ENCODE data around the gene THEM5.
"Not testable (repeated sequence)": the region's sequence is repeated elsewhere in the genome, so short reads cannot be mapped to it uniquely, and the experiment has no call there.

Gene THEM5

DNA sequence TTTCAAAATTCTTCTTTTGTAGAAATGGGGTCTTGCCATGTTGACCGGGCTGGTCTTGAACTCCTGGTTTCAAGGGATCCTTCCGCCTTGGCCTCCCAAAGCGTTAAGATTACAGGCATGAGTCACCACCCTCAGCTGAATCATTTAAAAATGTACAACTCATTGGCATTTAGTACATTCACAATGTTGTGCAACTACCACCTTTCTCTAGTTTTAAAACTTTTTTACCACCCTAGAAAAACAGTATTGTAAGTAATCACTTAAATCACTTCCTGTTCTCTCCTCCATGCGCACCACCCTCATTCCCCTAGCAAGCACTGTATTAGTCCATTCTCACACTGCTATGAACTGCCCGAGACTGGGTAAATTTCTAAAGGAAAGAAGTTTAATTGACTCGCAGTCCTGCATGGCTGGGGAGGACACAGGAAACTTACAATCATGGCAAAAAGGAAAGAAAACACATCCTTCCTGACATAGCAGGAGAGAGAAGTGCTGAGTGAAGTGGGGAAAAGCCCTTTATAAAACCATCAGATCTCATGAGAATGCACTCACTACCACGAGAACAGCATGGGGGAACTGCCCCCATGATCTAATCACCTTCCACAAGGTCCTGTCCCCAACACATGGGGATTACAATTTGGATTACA lies 14.4 kb upstream of the THEM5 start:
- DNase-seq (ENCODE audit: low read depth), result no peak

DNA sequence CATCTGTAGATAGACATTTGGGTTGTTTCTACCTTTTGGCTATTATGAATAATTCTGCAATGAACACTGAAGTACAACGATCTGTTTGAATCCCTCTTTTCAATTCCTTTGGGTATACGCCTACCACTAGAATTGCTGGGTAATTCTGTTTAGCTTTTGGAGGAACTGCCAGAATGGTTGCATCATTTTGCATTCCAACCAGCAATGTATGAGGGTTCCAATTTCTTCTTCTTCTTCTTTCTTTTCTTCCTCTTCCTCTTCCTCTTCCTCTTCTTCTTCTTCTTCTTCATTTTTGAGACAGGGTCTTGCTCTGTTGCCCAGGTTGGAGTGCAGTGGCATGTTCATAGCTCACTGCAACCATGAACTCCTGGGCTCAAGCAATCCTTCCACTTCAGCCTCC lies 13.8 kb upstream of the THEM5 start:
- DNase-seq (ENCODE audit: low read depth), result no peak

DNA sequence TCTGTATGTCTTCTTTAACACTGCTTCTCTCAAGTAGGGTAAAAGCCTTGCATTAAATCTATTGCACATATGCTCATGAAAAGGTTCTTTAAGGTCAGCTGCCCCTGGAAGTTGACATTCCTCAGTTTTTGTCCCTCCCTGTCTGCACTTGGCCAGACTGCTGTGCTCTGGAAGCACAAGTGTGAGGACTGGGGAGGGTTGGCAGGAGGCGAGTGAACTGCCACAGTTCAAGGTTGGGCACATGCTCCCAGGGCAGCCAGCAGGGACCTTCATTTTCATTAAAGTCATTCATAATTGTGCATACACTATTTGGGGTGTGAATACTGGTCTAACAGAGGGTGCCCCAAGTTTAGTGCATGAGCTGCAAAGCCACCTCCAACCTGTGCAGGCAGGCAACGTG lies 10.9 kb upstream of the THEM5 start:
- DNase-seq (ENCODE audit: low read depth), result no peak

DNA sequence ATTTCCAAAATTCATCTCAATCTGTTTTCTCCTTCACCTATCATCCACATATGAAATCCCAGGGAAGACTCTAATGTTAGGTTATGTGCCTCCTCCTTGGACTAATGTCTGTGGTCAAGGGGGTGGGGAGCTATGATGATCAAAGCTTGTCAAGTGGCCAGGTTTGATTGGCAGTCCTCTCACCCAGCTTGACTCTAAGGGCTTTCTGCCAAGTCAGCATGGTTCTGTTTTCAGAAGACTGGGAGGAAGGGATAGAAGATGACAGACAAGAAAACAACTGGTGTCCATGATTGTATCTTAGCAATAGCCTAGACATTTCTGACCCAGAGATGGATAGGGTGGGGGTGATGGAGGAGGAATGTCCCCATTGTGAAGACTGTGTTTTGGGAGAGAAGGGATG lies 9.1 kb upstream of the THEM5 start:
- no peak for DNase-seq (ENCODE audit: low read depth)

DNA sequence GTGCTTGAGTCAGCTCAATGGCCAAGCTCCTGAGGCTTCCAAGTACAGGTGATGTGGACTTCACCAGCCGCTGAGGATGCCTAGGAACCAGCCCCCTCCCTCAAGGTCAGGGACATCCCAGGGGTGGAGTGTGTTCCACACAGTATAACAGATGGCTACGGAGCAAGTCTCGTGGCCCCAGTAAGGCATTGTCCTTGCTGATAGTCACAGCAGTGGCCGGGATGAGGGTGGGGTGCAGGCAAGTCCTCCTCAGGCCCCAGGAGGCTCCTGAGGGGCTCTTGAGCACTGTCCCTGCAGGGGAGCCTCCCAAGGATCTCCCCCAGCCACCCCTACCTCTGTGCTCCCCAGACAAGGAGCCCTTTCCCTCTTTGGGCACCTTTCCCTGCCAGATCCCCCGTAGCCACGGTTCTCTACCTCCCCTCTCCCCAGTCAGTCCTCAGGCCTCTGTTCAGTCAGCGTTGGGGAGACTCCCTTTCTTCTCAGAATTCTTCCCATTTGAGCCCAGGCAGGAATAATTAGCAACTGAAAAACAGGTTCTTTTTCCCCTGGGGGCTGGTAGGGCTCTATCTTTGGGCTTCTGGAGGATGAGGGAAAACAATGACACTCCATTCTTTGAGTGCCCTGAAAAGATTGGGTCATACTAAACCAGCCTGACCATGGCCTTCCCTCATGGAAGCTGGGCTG lies 7.1 kb upstream of the THEM5 start:
- no peak for DNase-seq (ENCODE audit: low read depth)

DNA sequence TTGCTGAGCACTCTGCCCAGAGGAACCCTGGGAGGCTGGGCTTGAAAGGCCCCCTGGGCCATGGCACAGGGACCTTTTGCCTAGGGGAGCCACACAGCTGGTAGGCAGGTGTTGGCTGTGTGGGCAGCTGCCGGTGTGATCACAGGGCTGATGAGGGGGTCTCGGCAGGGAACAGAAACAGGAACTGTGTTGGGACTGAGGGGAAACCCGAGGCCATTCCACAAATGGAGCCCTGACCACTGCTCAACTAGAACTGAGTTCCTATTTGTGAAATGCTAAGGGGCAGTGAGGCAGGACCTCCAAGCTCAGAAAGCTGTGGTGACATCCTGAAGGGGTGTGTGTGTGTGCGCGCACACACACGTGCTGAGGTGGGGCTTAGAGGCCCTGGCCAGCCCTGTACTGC lies 6.4 kb upstream of the THEM5 start:
- DNase-seq (ENCODE audit: low read depth), result no peak

DNA sequence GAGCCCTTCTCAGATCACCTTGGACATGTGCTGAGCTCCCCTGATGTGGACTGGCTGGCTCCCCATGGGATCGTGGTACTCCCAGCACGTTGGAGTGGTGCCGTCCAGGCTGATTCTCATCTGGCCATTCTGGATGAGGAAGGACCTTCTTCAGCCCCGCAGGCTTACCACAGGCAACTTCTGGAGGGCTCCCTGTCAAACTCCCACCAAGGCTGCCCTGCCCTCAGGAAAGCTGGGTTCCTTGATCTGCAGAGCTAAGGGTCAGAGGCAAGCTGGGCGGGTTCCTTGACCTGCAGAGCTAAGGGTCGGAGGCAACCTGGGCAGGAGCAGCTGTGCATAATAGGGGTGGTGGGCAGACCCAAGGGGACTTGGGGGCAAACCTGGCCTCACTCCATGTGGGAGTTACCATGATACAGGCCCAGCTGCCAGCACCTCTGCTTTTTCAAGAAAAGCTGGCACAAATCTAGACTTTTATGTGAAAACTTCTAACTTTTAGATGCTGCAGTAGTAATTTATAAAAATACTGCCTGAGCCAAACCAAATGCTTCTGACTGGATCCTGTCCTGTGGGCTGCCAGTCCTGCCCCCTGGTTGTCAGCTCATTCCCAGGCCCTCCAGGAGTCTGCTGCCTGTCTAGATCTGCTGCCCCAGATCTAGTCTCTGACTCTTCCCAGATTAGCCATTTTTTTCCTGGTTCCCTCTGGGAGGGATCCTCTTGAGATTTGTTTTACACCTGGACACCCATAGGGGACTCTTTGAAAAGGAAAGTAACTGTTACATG lies 5.6 kb upstream of the THEM5 start:
- DNase-seq (ENCODE audit: low read depth), result no peak

DNA sequence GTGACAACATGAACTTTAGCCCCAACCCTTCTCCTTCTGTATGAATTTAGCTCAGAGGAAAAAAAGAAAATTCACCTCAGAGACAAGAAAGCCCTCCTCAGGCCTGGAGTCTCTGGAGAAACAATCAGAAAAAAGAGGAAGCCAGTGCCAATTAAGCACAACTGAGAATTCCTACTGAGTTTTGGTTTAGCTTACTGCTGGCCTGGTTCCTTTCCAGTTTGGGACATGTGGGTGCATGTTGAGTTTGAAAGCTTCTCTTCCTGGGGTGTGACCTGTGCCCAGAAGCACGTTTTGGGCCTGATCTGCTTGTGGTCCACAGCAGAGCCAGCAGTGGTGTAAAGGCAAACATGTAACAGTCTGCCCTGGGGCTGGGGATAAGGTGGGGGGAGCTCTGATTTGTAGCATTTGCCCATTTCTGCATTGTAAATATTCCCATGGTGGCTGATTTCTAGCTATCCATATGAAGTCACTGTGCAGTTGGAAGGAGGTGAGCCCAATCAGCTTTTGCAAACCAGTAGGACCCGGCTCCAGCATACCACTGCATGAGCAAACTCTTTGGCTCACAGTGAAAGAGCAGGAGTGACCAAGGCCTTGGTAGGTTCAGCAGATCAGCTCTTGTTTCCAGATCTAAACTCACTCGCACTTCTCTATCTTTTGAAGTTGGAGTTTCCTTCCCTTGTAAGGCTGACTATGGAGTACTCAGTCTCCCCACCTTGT lies 4.7 kb upstream of the THEM5 start:
- no peak for DNase-seq (ENCODE audit: low read depth)

DNA sequence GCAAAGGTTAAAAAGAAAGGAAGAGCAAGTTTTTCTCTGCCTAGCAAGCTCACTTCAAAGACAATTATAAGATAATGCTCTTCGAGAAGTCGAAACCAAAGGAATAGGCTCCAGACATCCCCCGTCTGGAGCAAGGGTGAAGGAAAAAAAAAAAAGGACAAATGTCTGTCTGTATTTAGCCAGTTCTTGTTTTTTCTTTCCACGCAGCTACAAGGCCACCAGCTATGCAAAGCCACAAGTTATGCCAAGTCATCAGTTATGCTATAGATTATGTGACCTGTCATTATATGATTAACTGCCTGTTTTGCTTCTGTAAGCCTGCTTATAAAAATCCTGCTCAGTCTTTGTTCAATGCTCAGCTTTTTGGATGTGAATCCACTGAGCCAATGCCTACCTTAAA lies 2.4 kb upstream of the THEM5 start:
- no peak for DNase-seq (ENCODE audit: low read depth)

DNA sequence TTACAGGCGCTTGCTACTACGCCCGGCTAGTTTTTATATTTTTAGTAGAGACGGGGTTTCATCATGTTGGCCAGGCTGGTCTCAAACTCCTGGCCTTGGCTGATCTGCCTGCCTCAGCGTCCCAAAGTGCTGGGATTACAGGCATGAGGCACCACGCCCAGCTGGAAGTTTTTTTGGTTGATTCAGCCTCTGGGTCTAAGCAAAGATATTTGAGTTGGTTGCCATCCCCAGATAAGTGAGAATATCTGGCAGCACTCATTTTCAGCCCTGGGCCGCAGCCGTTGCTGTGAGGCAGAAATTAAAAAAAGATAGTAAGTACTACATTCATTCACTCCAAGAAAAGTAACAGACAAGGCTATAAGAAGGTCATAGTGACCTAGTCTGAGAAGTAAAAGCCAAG lies 2.0 kb upstream of the THEM5 start:
- not testable (repeated sequence) for DNase-seq (ENCODE audit: low read depth)

DNA sequence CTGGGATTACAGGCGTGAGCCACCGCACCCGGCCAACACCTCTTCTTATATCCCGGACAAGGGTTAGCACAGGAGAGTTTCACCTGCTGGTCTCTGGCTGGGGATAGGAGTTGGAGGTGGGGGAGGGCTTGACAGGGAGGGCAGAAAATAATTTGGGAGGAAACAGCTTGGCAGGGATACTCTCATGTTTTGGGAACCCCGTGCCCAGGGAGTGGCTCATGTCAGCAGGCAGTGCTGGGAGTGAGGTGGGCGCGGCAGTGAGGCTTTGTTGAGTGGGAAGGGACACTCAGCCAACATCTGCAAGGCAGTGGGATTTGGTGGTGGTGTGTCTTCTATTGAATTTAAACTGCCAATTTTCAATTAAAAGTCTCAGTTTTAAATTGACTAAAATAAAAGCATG lies 1.1 kb upstream of the THEM5 start:
- DNase-seq (ENCODE audit: low read depth), result no peak

DNA sequence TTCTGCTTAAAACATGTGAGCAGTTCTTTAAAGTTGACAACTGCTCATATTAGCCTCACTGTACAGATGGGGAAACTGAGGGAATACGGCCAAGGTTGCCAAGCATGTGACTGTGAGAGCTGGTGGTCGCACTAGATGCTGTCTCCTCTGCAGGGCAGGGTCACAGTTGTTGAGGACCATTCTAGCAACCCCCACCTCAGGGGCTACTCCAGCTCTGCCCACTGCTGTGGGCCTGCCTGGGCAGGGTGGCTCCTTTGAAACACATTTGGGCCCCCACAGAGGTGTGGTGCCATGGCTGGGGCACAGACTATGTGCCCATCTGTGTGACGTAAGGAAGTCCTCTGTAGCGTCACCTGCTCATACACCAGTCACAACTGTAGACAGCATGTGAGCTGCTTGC lies 779 bp downstream of the THEM5 start:
- no peak for DNase-seq (ENCODE audit: low read depth)

DNA sequence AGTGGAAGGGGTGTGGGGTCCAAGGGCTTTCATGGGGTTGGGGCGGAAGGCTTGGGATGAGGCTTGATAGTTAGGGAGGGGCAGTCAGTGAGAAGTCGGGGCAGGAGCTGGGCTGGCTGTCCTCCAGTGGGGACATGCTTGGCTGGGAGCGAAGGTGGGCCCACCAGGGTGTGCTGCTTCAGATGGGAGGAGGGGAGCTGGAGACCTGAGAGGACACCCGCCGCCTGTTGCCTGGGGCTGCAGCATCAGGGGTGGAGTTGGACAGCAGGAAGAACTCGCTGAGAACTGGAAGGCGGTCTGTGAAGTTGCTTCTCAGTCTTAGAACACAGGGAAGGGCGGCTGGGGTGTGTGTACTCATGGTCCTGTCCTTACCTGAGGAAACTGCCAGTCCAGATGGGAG lies 1.6 kb downstream of the THEM5 start:
- DNase-seq (ENCODE audit: low read depth), result no peak

DNA sequence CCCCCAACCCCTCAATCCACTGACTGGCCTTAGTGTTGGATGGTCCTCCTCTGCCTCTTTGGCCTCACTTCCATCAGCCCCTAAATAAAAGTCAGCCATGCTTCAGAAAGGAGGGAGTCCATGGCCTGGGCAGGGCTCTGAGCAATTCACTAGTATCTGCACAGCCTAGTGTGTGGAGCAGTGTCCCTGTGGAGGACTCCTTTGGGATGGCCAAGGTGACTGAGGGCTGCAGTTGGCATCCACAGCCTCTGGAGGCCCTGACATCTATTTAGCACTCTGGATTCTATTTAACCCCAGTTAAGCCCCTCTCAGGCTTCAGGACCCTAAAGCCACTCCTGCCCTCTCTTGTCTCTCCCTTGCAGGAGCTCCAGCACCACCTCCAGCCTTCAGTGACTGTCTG lies 3.6 kb downstream of the THEM5 start:
- DNase-seq (ENCODE audit: low read depth), result no peak

DNA sequence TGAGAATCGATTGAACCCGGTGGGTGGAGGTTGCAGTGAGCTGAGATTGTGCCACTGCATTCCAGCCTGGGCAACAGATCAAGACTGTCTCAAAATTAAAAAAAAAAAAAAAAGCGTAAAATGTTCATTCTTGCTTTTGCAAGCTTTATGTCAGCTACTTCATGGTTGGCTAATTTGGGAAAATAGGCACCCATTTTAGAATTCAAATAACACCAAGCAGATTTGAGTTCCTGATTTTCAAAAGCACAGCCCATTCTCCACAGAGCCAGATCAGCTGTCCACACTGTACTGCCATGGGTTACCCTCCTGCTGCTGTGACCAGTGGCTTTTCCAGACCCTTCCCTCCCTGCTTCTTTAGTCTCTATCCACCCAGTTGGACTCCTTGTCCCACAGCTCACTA lies 4.4 kb downstream of the THEM5 start:
- no peak for DNase-seq (ENCODE audit: low read depth)

DNA sequence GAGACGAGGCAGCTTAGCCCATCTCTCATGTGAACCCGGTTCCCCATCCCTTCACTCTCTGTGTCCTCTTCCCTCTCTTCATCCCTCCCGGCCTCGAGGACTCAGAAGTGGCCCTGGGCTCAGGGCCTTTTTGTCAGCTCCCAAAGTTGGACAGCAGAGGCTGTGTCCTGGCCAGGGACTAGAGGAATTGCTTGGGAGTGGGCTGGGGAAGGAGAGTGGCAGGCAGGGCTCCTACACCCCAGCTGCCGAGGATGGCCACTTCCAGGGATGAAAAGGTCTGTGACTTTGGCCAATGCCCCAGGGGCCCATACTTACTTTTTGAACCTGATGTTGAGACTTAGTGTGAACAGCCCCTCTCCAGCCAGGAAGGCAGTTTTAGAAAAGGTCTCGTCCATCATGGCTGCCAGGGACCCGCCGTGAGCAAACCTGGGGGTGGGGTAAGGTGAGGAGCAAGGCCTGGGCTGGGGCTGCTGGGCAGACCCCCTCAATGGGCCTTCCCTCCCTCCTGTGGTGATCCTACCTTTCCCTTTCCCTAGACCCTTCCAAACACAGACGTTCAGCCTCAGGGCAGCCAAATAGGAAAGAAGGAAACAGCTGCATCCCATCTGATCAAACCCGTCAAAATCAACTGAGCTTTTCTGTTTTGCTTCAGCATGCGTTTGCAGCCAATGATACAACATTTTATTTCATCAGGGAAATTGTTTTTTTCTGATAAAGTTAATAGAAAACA lies 5.5 kb downstream of the THEM5 start:
- DNase-seq (ENCODE audit: low read depth), result no peak

DNA sequence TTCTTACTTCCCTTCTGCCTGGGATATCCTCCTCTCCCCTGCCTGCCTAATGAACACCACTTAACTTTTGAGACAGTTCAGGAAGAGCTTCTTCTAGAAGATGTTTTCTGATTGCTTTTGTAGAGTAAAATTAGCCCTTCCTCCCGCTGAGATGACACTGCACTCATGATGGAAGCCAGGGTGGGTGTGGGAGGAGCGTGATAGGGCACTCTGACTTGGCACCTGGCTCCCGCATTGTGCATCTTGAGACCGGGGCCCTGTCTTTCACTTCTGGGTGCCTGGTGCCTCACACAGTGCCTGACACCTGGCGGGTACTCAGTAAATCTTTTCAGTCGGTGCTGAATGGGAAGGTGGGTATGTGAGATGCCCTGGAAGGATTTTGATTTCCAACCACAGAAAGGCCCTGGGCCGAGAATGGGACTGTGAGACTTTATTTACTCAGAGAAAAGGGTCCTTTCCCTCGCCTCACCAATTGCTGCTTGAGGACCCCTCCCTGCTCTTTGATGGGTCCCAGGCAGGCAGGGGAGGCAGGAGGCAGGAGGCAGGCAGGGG lies 6.8 kb downstream of the THEM5 start:
- DNase-seq (ENCODE audit: low read depth), result no peak

DNA sequence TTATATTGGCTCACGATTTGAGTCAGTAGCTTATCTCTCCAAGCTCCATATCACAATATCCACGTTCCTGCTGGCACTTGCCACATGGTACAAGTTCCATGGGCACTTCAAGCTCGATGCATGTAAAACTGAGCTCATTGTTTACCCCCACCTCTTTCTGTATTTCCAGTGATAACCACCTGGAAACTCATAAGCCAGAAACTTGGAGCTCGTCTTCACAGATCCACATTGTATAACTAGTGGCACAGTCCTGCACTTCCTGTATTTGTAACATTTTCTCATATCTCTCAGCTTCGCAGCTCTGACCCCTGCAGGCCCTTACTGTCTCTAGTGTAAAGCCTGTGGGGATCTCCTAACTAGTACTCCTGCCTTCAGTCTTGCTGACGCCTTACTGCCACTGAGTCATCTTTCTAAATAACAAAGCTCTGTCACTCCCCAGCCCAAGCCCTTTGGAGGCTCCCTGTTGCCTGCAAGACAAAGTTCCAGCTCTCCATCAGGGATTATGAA lies 7.4 kb downstream of the THEM5 start:
- no peak for DNase-seq (ENCODE audit: low read depth)

DNA sequence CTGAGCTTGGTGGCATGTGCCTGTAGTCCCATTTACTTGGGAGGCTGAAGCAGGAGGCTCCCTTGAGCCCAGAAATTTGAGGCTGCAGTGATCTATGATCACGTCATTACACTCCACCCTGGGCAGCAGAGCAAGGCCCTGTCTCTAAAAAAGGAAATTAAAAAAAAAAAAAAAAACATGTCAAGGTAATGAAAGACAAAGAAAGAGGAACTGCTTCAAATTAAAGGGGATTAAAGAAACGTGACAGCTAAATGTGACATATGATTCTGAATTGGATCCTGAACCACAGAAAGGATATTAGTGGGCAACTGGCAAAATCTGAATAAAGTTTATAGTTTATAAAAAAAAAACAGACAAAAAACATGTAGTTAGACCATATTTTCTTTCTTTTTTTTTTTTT lies 10.1 kb downstream of the THEM5 start:
- no peak for DNase-seq (ENCODE audit: low read depth)

DNA sequence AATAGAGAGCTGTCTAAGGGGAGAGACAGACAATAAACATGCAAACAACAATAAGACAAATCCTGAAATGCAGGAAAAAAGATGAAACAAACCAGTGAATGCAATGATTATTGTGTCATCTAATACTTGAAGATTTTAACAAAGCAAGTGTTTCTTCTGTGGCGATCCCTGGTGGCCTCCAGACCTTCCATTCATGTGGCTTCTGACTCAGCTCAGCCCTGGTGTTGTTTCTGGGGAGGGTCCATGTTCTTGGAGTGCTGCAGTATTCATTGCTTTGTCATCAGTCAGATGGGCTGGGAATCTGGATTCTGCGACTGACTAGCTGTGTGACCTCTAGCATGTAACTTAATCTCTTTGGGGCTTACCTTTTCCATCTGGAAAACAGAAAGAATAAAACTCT lies 12.4 kb downstream of the THEM5 start:
- DNase-seq (ENCODE audit: low read depth), result no peak

DNA sequence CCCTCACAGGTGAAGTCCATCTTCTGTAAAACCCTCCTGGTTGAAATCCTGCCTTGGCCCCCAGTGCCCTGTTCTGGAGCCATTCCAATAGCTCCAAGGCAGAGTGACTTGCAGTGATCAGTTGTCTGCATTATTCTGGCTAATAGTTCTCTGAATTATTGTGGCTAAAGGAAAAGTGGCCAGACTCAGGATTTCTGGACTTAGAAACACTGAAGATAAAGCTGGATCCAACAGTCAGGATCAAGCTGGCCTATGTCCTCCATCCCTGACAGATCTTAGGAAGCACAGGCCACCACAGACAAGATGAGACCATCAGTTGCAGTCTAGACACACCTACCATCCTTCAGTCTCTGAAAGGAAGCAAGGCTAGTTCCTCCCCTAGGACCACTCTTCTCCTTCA lies 13.1 kb downstream of the THEM5 start:
- no peak for DNase-seq (ENCODE audit: low read depth)
